ENCODE data around the gene KCNN1. TPM values are rescaled to one million over a fixed set of nuclear protein-coding genes. Genes with fewer than 3 reads are reported as not detected.
A peak's percentile ranks its signal among the peaks of the same experiment; 100 is the strongest.

The KCNN1 gene
- total RNA-seq, 1 donor = not detected

- H2AFZ ChIP-seq (ENCODE audit: low read length) = no peak overlapping the region
- H3K79me2 ChIP-seq (ENCODE audit: insufficient read depth, low read length) = peaks cover 17% of the 10 kb centered on the region
- H3K4me1 ChIP-seq (ENCODE audit: insufficient read depth, low read length) = peaks cover 14% of the 10 kb centered on the region
- H3K27ac ChIP-seq (ENCODE audit: low read depth, low read length) = no peak overlapping the region
- no peaks in the 10 kb centered on the region for H3K36me3 ChIP-seq (ENCODE audit: insufficient read depth, low read length)
- H3K27me3 ChIP-seq (ENCODE audit: insufficient read depth, low read length) = no peaks in the 10 kb centered on the region
- peaks cover 7% of the 10 kb centered on the region for H4K20me1 ChIP-seq (ENCODE audit: insufficient read depth, low read length)
- peak; percentile 80 for DNase-seq (ENCODE audit: insufficient read length, low spot score, missing footprints)
- H3K4me2 ChIP-seq (ENCODE audit: insufficient read depth, low read length) = no peak overlapping the region
- no peaks in the 10 kb centered on the region for H3K9me3 ChIP-seq (ENCODE audit: low read depth, low read length)
- H3K4me3 ChIP-seq (ENCODE audit: insufficient read depth, low read length) = no peak overlapping the region
- no peak for TF ChIP-seq CTCF (IDR thresholded peaks at IDR 0.05; ENCODE audit: extremely low read depth, low read depth, low read length)
Observed at GRCh38 chr19:17937371-17937900, 29.5 kb upstream of the KCNN1 start.

GRCh38 chr19:17938092-17938845 is 28.6 kb upstream of the KCNN1 start:
- Histone ChIP-seq H3K27me3 (ENCODE audit: insufficient read depth, low read length) (no peaks in the 10 kb centered on the region), H3K4me3 (ENCODE audit: insufficient read depth, low read length) (no peak overlapping the region), H3K27ac (ENCODE audit: low read depth, low read length) (no peak overlapping the region), H3K79me2 (ENCODE audit: insufficient read depth, low read length) (peaks cover 12% of the 10 kb centered on the region), H3K4me2 (ENCODE audit: insufficient read depth, low read length) (no peak overlapping the region), H3K9me3 (ENCODE audit: low read depth, low read length) (no peaks in the 10 kb centered on the region), H4K20me1 (ENCODE audit: insufficient read depth, low read length) (peaks cover 7% of the 10 kb centered on the region), H3K4me1 (ENCODE audit: insufficient read depth, low read length) (peaks cover 12% of the 10 kb centered on the region), H3K36me3 (ENCODE audit: insufficient read depth, low read length) (no peaks in the 10 kb centered on the region), H2AFZ (ENCODE audit: low read length) (no peak overlapping the region)
- peak; percentile 93 for TF ChIP-seq CTCF (IDR thresholded peaks at IDR 0.05; ENCODE audit: extremely low read depth, low read depth, low read length)
- peak; percentile 99 for DNase-seq (ENCODE audit: insufficient read length, low spot score, missing footprints)

GRCh38 chr19:17942181-17942580 is 24.7 kb upstream of the KCNN1 start:
- no peaks in the 10 kb centered on the region for H3K36me3 ChIP-seq (ENCODE audit: insufficient read depth, low read length)
- H4K20me1 ChIP-seq (ENCODE audit: insufficient read depth, low read length) = peaks cover 23% of the 10 kb centered on the region
- DNase-seq (ENCODE audit: insufficient read length, low spot score, missing footprints) = peak; percentile 72
- H3K4me3 ChIP-seq (ENCODE audit: insufficient read depth, low read length) = no peak overlapping the region
- H2AFZ ChIP-seq (ENCODE audit: low read length) = no peak overlapping the region
- H3K4me2 ChIP-seq (ENCODE audit: insufficient read depth, low read length) = no peak overlapping the region
- no peak overlapping the region for H3K27ac ChIP-seq (ENCODE audit: low read depth, low read length)
- no peaks in the 10 kb centered on the region for H3K27me3 ChIP-seq (ENCODE audit: insufficient read depth, low read length)
- peaks cover 11% of the 10 kb centered on the region for H3K4me1 ChIP-seq (ENCODE audit: insufficient read depth, low read length)
- no peaks in the 10 kb centered on the region for H3K9me3 ChIP-seq (ENCODE audit: low read depth, low read length)
- TF ChIP-seq CTCF (IDR thresholded peaks at IDR 0.05; ENCODE audit: extremely low read depth, low read depth, low read length) = no peak
- H3K79me2 ChIP-seq (ENCODE audit: insufficient read depth, low read length) = no peaks in the 10 kb centered on the region

- Histone ChIP-seq H4K20me1 (ENCODE audit: insufficient read depth, low read length) (peaks cover 23% of the 10 kb centered on the region), H3K4me1 (ENCODE audit: insufficient read depth, low read length) (peaks cover 15% of the 10 kb centered on the region), H3K27ac (ENCODE audit: low read depth, low read length) (no peak overlapping the region), H3K79me2 (ENCODE audit: insufficient read depth, low read length) (no peaks in the 10 kb centered on the region), H2AFZ (ENCODE audit: low read length) (no peak overlapping the region), H3K9me3 (ENCODE audit: low read depth, low read length) (no peaks in the 10 kb centered on the region), H3K4me2 (ENCODE audit: insufficient read depth, low read length) (no peak overlapping the region), H3K4me3 (ENCODE audit: insufficient read depth, low read length) (no peak overlapping the region), H3K36me3 (ENCODE audit: insufficient read depth, low read length) (no peaks in the 10 kb centered on the region), H3K27me3 (ENCODE audit: insufficient read depth, low read length) (no peaks in the 10 kb centered on the region)
- DNase-seq (ENCODE audit: insufficient read length, low spot score, missing footprints) = peak; percentile 72
- no peak for TF ChIP-seq CTCF (IDR thresholded peaks at IDR 0.05; ENCODE audit: extremely low read depth, low read depth, low read length)
Observed at GRCh38 chr19:17942582-17943273, 24.2 kb upstream of the KCNN1 start.
